HEK293 (cell line): ENCODE results near the gene DDX54.

Experiments
- OVOL3 ChIP-seq: fragments of 450-650 bp; formaldehyde crosslinking; IDR thresholded peaks from 2 replicates; pipeline ENCODE4 v1.5.1; 2016; ENCODE audit warnings: missing biosample characterization, missing genetic modification characterization
- SP7 ChIP-seq: fragments of 450-650 bp; formaldehyde crosslinking; IDR thresholded peaks from 2 replicates; pipeline ENCODE4 v1.5.1; 2016; ENCODE audit warnings: missing biosample characterization, missing genetic modification characterization
- ZBTB7A ChIP-seq: fragments of 450-650 bp; formaldehyde crosslinking; IDR thresholded peaks from 2 replicates; pipeline ENCODE4 v1.5.1; 2016; ENCODE audit warnings: low read depth, missing biosample characterization, missing genetic modification characterization
- ZFP37 ChIP-seq: fragments of 450-650 bp; formaldehyde crosslinking; IDR thresholded peaks from 2 replicates; pipeline ENCODE4 v1.5.1; 2016; ENCODE audit warnings: missing biosample characterization, missing genetic modification characterization
- ZFP41 ChIP-seq: fragments of 450-650 bp; formaldehyde crosslinking; IDR thresholded peaks from 2 replicates; pipeline ENCODE4 v1.5.1; 2016; ENCODE audit warnings: missing biosample characterization, missing genetic modification characterization, borderline replicate concordance
- ZNF114 ChIP-seq: fragments of 450-650 bp; formaldehyde crosslinking; IDR thresholded peaks from 2 replicates; pipeline ENCODE4 v1.5.0; 2017; ENCODE audit warnings: missing biosample characterization, missing genetic modification characterization
- ZNF133 ChIP-seq: fragments of 450-650 bp; formaldehyde crosslinking; IDR thresholded peaks from 2 replicates; pipeline ENCODE4 v1.5.1; 2016; ENCODE audit warnings: missing biosample characterization, missing genetic modification characterization
- ZNF138 ChIP-seq: fragments of 450-650 bp; formaldehyde crosslinking; IDR thresholded peaks from 2 replicates; pipeline ENCODE4 v1.5.1; 2016; ENCODE audit warnings: missing biosample characterization, missing genetic modification characterization, borderline replicate concordance
- ZNF174 ChIP-seq: fragments of 450-650 bp; formaldehyde crosslinking; IDR thresholded peaks from 2 replicates; pipeline ENCODE4 v1.5.0; 2017; ENCODE audit warnings: missing biosample characterization, mild to moderate bottlenecking, missing genetic modification characterization
- ZNF202 ChIP-seq: fragments of 450-650 bp; formaldehyde crosslinking; IDR thresholded peaks from 2 replicates; pipeline ENCODE4 v1.5.1; 2016; ENCODE audit warnings: missing biosample characterization, missing genetic modification characterization, borderline replicate concordance
- ZNF341 ChIP-seq: fragments of 450-650 bp; formaldehyde crosslinking; IDR thresholded peaks from 2 replicates; pipeline ENCODE4; 2016; ENCODE audit warnings: low read depth, missing biosample characterization, missing genetic modification characterization
- ZNF433 ChIP-seq: fragments of 450-650 bp; formaldehyde crosslinking; IDR thresholded peaks from 2 replicates; pipeline ENCODE4 v1.5.1; 2016; ENCODE audit warnings: missing biosample characterization, missing genetic modification characterization, low read depth
- ZNF571 ChIP-seq: fragments of 450-650 bp; formaldehyde crosslinking; IDR thresholded peaks from 2 replicates; pipeline ENCODE4 v1.5.0; 2017; ENCODE audit warnings: missing biosample characterization, missing genetic modification characterization
- ZNF600 ChIP-seq: fragments of 450-650 bp; formaldehyde crosslinking; IDR thresholded peaks from 2 replicates; pipeline ENCODE4 v1.5.1; 2016; ENCODE audit warnings: missing biosample characterization, missing genetic modification characterization
- ZSCAN23 ChIP-seq: fragments of 450-650 bp; formaldehyde crosslinking; IDR thresholded peaks from 2 replicates; pipeline ENCODE4 v1.5.1; 2016; ENCODE audit warnings: missing biosample characterization, missing genetic modification characterization
- ZSCAN30 ChIP-seq: fragments of 450-650 bp; IDR thresholded peaks from 2 replicates; pipeline ENCODE4 v1.5.1; 2018; ENCODE audit warnings: missing biosample characterization, mild to moderate bottlenecking, missing genetic modification characterization, moderate library complexity
- TF ChIP-seq, protein P1 (sequence below): fragments of 450-650 bp; formaldehyde crosslinking; optimal IDR thresholded peaks from 2 replicates; pipeline ENCODE3; 2016; ENCODE audit warnings: missing biosample characterization, mild to moderate bottlenecking, missing genetic modification characterization
- TF ChIP-seq, protein P2 (sequence below): fragments of 450-650 bp; formaldehyde crosslinking; IDR thresholded peaks from 2 replicates; pipeline ENCODE4 v1.5.1; 2017; ENCODE audit warnings: missing biosample characterization, missing genetic modification characterization
- TF ChIP-seq, protein P3 (sequence below): fragments of 450-650 bp; formaldehyde crosslinking; IDR thresholded peaks from 2 replicates; pipeline ENCODE4 v1.5.1; 2016; ENCODE audit warnings: missing biosample characterization, missing genetic modification characterization
- TF ChIP-seq, protein P4 (sequence below): fragments of 450-650 bp; formaldehyde crosslinking; IDR thresholded peaks from 2 replicates; pipeline ENCODE4; 2016; ENCODE audit warnings: missing biosample characterization, missing genetic modification characterization
- TF ChIP-seq, protein P5 (sequence below): fragments of 450-650 bp; formaldehyde crosslinking; IDR thresholded peaks from 2 replicates; pipeline ENCODE4 v1.5.1; 2016; ENCODE audit warnings: missing biosample characterization, missing genetic modification characterization
- TF ChIP-seq, protein P6 (sequence below): fragments of 450-650 bp; formaldehyde crosslinking; IDR thresholded peaks from 2 replicates; pipeline ENCODE4 v1.5.1; 2016; ENCODE audit warnings: missing biosample characterization, missing genetic modification characterization
- TF ChIP-seq, protein P7 (sequence below): fragments of 450-650 bp; formaldehyde crosslinking; IDR thresholded peaks from 2 replicates; pipeline ENCODE4 v1.5.1; 2016; ENCODE audit warnings: missing biosample characterization, missing genetic modification characterization, borderline replicate concordance
- TF ChIP-seq, protein P8 (sequence below): fragments of 450-650 bp; formaldehyde crosslinking; IDR thresholded peaks from 2 replicates; pipeline ENCODE4 v1.5.1; 2017; ENCODE audit warnings: missing biosample characterization, missing genetic modification characterization

Gene DDX54

DNA sequence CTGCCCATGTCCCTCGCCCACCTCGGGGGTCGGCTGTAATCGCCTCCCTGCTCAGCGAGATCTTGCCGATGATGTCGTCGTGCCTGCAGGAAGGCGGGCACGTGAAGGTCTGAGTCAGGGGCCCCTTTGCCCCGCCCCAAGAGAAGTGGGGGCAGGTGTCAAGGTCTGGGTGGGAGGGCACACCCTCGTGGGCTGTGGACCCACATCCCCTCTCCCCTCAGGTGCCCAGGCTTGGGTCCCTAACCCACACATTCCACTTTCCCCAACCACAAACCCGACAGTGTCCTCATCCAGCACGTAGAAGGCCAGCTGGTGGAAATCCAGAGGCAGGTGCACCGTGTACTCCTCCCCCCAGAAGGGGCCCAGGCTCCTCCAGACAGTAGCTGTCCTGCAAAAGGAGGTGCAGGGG is 57.5 kb downstream of the DDX54 start (continued):
- TF ChIP-seq ZNF138 (tag by site-specific recombination) (no peak), ZSCAN23 (tag by site-specific recombination) (no peak), ZFP37 (tag by site-specific recombination) (no peak), ZNF114 (no peak), ZFP41 (tag by site-specific recombination) (no peak), ZNF174 (no peak), ZNF202 (tag by site-specific recombination) (no peak), ZBTB7A (no peak), OVOL3 (tag by site-specific recombination) (no peak), ZNF341 (tag by site-specific recombination) (no peak), SP7 (tag by site-specific recombination) (no peak), ZNF600 (tag by site-specific recombination) (no peak), ZNF571 (no peak), ZNF433 (no peak), ZNF133 (tag by site-specific recombination) (no peak), ZSCAN30 (tag by site-specific recombination) (no peak)
- TF ChIP-seq, protein P1, sequence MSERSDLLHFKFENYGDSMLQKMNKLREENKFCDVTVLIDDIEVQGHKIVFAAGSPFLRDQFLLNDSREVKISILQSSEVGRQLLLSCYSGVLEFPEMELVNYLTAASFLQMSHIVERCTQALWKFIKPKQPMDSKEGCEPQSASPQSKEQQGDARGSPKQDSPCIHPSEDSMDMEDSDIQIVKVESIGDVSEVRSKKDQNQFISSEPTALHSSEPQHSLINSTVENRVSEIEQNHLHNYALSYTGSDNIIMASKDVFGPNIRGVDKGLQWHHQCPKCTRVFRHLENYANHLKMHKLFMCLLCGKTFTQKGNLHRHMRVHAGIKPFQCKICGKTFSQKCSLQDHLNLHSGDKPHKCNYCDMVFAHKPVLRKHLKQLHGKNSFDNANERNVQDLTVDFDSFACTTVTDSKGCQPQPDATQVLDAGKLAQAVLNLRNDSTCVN (tag by site-specific recombination): peak; percentile 6
- TF ChIP-seq, protein P2, sequence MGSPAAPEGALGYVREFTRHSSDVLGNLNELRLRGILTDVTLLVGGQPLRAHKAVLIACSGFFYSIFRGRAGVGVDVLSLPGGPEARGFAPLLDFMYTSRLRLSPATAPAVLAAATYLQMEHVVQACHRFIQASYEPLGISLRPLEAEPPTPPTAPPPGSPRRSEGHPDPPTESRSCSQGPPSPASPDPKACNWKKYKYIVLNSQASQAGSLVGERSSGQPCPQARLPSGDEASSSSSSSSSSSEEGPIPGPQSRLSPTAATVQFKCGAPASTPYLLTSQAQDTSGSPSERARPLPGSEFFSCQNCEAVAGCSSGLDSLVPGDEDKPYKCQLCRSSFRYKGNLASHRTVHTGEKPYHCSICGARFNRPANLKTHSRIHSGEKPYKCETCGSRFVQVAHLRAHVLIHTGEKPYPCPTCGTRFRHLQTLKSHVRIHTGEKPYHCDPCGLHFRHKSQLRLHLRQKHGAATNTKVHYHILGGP: no peak
- TF ChIP-seq, protein P3, sequence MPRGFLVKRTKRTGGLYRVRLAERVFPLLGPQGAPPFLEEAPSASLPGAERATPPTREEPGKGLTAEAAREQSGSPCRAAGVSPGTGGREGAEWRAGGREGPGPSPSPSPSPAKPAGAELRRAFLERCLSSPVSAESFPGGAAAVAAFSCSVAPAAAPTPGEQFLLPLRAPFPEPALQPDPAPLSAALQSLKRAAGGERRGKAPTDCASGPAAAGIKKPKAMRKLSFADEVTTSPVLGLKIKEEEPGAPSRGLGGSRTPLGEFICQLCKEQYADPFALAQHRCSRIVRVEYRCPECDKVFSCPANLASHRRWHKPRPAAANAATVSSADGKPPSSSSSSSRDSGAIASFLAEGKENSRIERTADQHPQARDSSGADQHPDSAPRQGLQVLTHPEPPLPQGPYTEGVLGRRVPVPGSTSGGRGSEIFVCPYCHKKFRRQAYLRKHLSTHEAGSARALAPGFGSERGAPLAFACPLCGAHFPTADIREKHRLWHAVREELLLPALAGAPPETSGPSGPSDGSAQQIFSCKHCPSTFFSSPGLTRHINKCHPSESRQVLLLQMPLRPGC (tag by site-specific recombination): no peak
- TF ChIP-seq, protein P4, sequence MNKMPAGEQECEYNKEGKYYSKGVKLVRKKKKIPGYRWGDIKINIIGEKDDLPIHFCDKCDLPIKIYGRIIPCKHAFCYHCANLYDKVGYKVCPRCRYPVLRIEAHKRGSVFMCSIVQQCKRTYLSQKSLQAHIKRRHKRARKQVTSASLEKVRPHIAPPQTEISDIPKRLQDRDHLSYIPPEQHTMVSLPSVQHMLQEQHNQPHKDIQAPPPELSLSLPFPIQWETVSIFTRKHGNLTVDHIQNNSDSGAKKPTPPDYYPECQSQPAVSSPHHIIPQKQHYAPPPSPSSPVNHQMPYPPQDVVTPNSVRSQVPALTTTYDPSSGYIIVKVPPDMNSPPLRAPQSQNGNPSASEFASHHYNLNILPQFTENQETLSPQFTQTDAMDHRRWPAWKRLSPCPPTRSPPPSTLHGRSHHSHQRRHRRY: no peak
- TF ChIP-seq, protein P5, sequence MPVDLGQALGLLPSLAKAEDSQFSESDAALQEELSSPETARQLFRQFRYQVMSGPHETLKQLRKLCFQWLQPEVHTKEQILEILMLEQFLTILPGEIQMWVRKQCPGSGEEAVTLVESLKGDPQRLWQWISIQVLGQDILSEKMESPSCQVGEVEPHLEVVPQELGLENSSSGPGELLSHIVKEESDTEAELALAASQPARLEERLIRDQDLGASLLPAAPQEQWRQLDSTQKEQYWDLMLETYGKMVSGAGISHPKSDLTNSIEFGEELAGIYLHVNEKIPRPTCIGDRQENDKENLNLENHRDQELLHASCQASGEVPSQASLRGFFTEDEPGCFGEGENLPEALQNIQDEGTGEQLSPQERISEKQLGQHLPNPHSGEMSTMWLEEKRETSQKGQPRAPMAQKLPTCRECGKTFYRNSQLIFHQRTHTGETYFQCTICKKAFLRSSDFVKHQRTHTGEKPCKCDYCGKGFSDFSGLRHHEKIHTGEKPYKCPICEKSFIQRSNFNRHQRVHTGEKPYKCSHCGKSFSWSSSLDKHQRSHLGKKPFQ (tag by site-specific recombination): no peak
- TF ChIP-seq, protein P6, sequence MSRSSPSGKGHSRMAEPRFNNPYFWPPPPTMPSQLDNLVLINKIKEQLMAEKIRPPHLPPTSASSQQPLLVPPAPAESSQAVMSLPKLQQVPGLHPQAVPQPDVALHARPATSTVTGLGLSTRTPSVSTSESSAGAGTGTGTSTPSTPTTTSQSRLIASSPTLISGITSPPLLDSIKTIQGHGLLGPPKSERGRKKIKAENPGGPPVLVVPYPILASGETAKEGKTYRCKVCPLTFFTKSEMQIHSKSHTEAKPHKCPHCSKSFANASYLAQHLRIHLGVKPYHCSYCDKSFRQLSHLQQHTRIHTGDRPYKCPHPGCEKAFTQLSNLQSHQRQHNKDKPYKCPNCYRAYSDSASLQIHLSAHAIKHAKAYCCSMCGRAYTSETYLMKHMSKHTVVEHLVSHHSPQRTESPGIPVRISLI (tag by site-specific recombination): no peak
- TF ChIP-seq, protein P7, sequence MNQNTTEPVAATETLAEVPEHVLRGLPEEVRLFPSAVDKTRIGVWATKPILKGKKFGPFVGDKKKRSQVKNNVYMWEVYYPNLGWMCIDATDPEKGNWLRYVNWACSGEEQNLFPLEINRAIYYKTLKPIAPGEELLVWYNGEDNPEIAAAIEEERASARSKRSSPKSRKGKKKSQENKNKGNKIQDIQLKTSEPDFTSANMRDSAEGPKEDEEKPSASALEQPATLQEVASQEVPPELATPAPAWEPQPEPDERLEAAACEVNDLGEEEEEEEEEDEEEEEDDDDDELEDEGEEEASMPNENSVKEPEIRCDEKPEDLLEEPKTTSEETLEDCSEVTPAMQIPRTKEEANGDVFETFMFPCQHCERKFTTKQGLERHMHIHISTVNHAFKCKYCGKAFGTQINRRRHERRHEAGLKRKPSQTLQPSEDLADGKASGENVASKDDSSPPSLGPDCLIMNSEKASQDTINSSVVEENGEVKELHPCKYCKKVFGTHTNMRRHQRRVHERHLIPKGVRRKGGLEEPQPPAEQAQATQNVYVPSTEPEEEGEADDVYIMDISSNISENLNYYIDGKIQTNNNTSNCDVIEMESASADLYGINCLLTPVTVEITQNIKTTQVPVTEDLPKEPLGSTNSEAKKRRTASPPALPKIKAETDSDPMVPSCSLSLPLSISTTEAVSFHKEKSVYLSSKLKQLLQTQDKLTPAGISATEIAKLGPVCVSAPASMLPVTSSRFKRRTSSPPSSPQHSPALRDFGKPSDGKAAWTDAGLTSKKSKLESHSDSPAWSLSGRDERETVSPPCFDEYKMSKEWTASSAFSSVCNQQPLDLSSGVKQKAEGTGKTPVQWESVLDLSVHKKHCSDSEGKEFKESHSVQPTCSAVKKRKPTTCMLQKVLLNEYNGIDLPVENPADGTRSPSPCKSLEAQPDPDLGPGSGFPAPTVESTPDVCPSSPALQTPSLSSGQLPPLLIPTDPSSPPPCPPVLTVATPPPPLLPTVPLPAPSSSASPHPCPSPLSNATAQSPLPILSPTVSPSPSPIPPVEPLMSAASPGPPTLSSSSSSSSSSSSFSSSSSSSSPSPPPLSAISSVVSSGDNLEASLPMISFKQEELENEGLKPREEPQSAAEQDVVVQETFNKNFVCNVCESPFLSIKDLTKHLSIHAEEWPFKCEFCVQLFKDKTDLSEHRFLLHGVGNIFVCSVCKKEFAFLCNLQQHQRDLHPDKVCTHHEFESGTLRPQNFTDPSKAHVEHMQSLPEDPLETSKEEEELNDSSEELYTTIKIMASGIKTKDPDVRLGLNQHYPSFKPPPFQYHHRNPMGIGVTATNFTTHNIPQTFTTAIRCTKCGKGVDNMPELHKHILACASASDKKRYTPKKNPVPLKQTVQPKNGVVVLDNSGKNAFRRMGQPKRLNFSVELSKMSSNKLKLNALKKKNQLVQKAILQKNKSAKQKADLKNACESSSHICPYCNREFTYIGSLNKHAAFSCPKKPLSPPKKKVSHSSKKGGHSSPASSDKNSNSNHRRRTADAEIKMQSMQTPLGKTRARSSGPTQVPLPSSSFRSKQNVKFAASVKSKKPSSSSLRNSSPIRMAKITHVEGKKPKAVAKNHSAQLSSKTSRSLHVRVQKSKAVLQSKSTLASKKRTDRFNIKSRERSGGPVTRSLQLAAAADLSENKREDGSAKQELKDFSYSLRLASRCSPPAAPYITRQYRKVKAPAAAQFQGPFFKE (tag by site-specific recombination): no peak
- TF ChIP-seq, protein P8, sequence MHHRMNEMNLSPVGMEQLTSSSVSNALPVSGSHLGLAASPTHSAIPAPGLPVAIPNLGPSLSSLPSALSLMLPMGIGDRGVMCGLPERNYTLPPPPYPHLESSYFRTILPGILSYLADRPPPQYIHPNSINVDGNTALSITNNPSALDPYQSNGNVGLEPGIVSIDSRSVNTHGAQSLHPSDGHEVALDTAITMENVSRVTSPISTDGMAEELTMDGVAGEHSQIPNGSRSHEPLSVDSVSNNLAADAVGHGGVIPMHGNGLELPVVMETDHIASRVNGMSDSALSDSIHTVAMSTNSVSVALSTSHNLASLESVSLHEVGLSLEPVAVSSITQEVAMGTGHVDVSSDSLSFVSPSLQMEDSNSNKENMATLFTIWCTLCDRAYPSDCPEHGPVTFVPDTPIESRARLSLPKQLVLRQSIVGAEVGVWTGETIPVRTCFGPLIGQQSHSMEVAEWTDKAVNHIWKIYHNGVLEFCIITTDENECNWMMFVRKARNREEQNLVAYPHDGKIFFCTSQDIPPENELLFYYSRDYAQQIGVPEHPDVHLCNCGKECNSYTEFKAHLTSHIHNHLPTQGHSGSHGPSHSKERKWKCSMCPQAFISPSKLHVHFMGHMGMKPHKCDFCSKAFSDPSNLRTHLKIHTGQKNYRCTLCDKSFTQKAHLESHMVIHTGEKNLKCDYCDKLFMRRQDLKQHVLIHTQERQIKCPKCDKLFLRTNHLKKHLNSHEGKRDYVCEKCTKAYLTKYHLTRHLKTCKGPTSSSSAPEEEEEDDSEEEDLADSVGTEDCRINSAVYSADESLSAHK (tag by site-specific recombination): no peak
